ENCODE measurements around the gene YWHAG. TPM values are rescaled to one million over a fixed set of nuclear protein-coding genes. Genes with fewer than 3 reads are reported as not detected.
A peak's percentile ranks its signal among the peaks of the same experiment; 100 is the strongest.
"Not testable (repeated sequence)": the region's sequence is repeated elsewhere in the genome, so short reads cannot be mapped to it uniquely, and the experiment has no call there.

YWHAG gene
- total and polyA plus RNA-seq, 11 donors = 85.5 to 282 (median 189) TPM

- Histone ChIP-seq H3K9me3 (no peaks in the 10 kb centered on the region), H3K4me1 (peaks cover 0 to 34% (median 26%) of the 10 kb centered on the region in 12 donors), H3K27me3 (no peaks in the 10 kb centered on the region), H3K4me3 (no peak overlapping the region), H3K36me3 (no peaks in the 10 kb centered on the region), H3K27ac (no peak overlapping the region)
- DNase-seq (peak in 1 of 5 donors; percentile 7), ATAC-seq (no peak)
- no peak for TF ChIP-seq CTCF (IDR thresholded peaks at IDR 0.05)
- TF ChIP-seq POLR2A (IDR thresholded peaks at IDR 0.05) = no peak
- intact Hi-C loops (cut with DNase I) = no loop called here
- 93 to 96% (median 95%) methylated on average over 8 of the region's 8 CpGs for WGBS, 4 donors
Measured at GRCh38 chr7:76368190-76368589, 9.4 kb upstream of the YWHAG start.

- TF ChIP-seq CTCF (IDR thresholded peaks at IDR 0.05) (no peak), POLR2A (IDR thresholded peaks at IDR 0.05) (no peak)
- Histone ChIP-seq H3K9me3 (no peaks in the 10 kb centered on the region), H3K27me3 (no peaks in the 10 kb centered on the region), H3K36me3 (no peaks in the 10 kb centered on the region), H3K4me1 (peaks cover 0 to 45% (median 32%) of the 10 kb centered on the region in 12 donors), H3K27ac (peak overlapping the region; percentile 55 to 92 (median 84)), H3K4me3 (peak overlapping the region in 6 of 12 donors; percentile 2 to 33 (median 15))
- WGBS, 4 donors = 39 to 59% (median 48%) methylated on average over 4 of the region's 4 CpGs
- intact Hi-C loops (cut with DNase I) = loop anchor here in 1 of 10 donors (5.0 kb wide), 1 partner anchor 47 kb away; no protein-coding TSS in a partner anchor
- DNase-seq (peak in 4 of 5 donors; percentile 29 to 49 (median 42)), ATAC-seq (peak in 1 of 4 donors; percentile 3)
Measured at GRCh38 chr7:76364198-76364584, 5.4 kb upstream of the YWHAG start.

GRCh38 chr7:76363754-76364153 lies 5.0 kb upstream of the YWHAG start:
- H3K4me1 ChIP-seq = peaks cover 0 to 45% (median 32%) of the 10 kb centered on the region in 12 donors
- not testable (repeated sequence) for DNase-seq, ATAC-seq, H3K27me3 ChIP-seq, H3K9me3 ChIP-seq, H3K36me3 ChIP-seq
- peak overlapping the region; percentile 55 to 92 (median 84) for H3K27ac ChIP-seq
- intact Hi-C loops (cut with DNase I) = loop anchor here in 1 of 10 donors (5.0 kb wide), 1 partner anchor 46 kb away; no protein-coding TSS in a partner anchor
- H3K4me3 ChIP-seq = peak overlapping the region in 5 of 12 donors; percentile 9 to 33 (median 18)
- WGBS, 4 donors = 77 to 86% (median 81%) methylated on average over 3 of the region's 3 CpGs

- H3K4me3 ChIP-seq = peak overlapping the region in 9 of 12 donors; percentile 67 to 100 (median 98)
- ATAC-seq (no peak), DNase-seq (no peak)
- WGBS, 4 donors = 77 to 82% (median 81%) methylated on average over 17 of the region's 17 CpGs
- peaks cover 0 to 19% (median 11%) of the 10 kb centered on the region in 9 donors for H3K36me3 ChIP-seq
- H3K9me3 ChIP-seq = no peaks in the 10 kb centered on the region
- peak overlapping the region; percentile 93 to 100 (median 99) for H3K27ac ChIP-seq
- H3K4me1 ChIP-seq = peaks cover 7 to 56% (median 43%) of the 10 kb centered on the region in 12 donors
- no peak for TF ChIP-seq POLR2A (IDR thresholded peaks at IDR 0.05)
- no peak for TF ChIP-seq CTCF (IDR thresholded peaks at IDR 0.05)
- intact Hi-C loops (cut with DNase I) = loop anchor here in 8 of 10 donors (1.0 to 5.0 kb wide), 6 partner anchors 32 to 65 kb away; no protein-coding TSS in a partner anchor
- no peaks in the 10 kb centered on the region for H3K27me3 ChIP-seq
Measured at GRCh38 chr7:76359978-76360638, 1.3 kb upstream of the YWHAG start.

Measured in heart left ventricle (tissue), 16 donors.